GM19438 (cell line): ENCODE results near the gene ZMAT5.

Source experiments
- ATAC-seq: cut with Tn5 transposase; IDR thresholded peaks from one replicate; pipeline ENCODE4 v1.9.1; 2021; ENCODE audit warnings: low read depth; ENCODE audit not compliant: unreplicated experiment

ZMAT5 gene

DNA sequence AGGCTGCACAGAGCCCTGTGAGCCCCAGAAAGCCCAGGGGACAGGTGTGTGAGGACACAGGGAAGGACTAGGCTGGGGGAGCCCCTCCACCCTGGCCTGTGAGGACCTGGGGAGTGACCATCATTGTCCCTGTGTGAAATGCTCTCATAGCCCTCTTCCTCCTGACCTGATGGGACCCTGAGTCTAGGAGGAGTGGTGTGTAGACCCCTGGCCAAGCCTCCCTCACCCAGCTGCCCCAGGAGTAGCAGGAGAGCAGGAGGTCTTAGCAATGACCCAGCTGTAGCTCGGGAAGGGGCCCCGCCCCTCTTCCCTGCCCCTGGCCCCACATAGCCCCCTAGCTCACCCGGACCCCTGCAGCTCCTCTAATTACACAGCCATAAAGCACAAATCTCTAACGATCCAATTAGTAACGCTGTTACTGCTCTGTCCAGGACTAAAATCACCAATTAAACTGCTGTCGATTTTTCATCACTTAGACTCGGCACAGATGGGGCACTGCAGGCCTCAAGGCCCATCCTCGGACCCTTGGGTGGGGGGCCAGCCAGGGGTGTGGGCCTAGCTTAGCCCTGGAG, 53.6 kb downstream of the ZMAT5 start:
- no peak for ATAC-seq

DNA sequence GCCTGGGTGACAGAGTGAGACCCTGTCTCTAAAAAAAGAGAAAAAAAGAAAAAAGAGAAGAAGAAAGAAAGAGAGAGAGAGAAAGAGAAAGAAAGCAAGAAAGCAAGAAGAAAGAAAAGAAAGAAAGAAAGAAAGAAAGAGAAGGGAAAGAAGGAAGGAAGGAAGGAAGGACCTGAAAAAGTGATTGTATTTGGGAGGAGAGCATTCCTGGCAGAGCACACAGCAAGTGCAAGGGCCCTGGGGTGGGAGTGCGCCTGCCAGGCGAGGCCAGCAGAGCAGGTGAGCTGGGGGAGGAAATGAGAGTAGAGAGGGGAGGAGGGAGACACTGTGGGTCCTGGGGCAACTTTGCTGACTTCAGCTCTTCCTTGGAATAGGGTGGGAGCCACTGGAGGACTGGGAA, 54.7 kb downstream of the ZMAT5 start:
- ATAC-seq: no peak

DNA sequence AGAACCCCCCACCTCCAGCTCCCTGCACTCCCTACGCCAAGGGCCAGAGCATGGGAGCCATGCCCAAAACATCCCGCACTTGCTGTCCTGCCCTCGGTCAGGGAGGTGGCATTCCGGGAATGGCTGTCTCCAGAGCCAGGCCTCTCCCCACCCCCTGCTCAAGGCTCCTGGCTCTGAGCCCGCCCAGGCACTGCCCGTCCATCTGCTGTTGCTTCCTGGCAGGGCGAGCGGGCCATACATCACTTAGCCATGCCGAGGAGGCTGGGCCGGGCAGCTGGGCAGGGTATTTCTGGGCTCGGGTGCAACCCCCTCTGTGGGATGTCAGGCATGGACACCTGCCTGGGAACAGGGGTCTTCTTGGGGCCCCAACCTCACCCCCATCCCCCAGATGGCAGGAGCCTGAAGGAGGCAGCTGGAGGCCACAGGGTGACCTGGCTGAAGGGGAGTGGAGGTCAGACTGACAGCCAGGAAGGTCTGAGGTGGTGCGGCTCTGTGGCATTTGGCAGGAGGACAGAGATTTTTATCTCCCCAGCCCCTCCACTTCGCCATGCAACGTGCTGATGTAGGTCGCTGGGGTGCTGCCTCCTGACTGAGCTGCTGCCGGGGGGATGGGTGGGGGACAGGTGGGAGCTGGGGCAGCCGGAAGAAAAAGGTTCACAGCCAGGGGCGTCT, 55.7 kb downstream of the ZMAT5 start:
- no peak for ATAC-seq

DNA sequence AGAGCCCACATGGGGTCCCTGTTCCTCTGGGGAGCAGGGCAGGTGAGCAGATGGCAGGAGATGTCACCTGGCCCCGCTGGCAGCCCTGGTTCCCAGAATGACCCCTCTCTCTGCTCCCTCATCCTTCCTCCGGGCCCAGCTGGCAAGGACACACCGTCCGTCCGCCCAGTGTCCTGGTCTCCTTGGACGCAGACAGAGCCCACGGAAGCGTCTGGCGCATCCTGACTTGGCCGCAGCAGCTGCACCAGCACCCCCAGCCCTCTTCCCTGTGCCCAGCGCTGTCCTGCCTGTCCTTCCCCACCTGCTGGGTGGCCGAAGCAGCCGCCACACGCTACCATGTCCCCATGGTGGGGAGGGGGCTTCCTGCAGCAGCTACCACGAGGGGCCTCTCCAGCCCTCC, 56.6 kb downstream of the ZMAT5 start:
- no peak for ATAC-seq

DNA sequence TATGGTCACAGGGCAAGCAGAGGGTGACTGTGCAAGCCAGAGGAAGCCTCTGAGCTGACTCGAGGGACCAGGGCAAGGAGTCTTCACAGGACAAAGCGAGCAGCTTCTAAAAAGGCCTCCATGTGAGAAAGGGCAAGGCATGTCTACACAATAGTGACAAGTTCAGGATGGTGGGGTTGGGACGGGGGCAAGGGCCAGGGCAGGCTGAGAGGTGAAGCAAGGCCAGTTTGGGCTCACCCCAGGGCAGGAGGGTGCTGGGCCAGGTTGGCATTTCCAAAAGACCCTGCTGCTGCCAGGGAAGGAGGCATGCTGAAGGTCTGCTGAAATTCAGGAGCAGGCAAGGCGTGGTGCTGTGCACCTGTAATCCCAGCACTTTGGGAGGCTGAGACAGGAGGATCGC, 59.3 kb downstream of the ZMAT5 start:
- ATAC-seq: no peak

DNA sequence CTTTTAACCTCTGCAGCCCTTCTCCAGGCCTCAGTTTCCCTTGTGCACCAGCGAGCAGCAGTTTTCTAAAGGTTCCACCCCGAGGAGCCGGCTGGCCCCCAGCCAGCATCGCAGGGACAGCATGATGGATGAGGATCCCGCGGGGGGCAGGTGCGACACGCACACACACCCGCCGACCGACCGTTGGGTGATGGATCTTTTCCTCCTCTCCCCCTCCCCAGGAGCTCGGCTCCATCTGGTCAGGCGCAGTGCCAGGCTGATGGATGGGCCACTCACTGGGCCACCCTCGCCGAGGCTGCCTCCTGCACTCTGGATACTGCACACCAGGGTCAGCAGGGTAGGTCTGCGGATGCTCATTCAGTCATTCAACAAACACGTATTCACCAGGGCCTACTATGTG, 59.8 kb downstream of the ZMAT5 start:
- no peak for ATAC-seq

DNA sequence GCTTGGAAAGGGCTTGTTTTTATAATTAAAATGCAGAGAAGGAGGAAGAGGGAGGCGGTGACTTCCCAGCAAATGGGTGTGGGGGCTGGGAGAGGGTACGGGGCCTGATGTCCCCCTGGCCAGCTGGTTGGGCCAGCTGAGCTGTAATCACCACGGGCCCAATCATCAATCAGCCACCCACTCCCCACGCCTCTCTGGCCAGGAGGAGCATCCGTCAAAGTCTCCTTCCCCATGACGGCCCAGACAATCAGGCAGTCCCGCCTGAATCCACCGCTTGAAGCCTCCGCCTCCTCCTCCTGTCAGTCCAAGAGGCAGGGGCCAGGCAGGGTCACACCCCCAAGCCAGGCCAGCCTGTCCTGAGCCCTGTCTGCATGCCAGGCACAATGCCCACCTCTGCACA, 60.3 kb downstream of the ZMAT5 start:
- ATAC-seq: no peak

DNA sequence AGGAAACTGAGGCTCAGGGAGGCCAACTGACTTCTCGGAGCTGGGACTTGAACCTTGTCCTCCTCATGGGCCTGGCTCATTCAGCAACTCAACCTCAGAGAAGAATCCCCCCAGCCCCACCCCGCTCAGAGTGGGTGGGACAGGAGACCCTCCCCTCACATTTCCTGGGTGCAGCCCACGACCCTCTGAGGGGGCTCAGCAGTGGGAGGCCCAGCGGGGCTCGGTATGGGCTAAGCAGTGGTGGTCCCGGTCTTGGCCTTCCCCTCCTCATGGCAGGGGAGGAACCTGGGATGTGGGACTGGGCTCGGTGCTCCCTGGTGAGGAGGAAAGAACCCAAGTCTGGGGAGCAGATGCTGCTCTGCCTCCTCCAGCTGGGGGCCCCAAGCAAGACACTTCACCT, 61.2 kb downstream of the ZMAT5 start:
- ATAC-seq: no peak

DNA sequence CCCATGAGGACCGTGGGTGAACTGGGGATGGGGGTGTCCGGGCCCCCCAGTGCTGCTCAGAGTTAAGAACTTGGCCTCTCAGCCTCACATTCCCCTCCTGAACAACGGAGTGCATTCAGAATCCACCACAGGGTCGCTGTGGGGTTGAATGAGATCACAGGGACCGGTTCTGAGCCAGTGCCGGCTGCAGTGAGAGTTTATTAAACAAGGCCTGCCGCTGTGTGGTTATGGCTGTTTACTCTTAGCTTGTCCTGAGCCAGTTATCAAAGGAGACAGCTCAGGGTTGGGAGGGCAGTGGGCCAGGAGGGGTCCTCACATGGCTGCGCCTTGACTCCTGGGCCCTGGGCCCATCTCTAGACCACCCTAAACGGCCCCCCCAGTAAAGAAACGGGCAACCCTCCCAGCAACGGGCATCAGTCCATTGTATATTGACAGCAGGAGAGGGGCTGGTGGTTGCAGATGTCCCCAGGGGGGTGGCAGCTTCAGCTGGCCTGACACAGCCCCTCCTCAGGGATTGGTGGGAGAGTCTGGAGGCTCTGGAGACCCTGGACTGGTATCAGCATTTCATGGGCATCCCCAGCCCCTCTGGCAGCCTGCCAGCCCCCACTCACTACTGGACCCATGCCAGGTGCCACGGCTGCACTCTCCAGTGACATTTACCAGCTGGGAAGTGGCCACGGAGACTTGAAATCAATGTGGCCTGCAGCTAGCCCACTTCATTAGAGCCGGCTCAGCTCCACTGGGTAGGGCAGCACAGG, 62.1 kb downstream of the ZMAT5 start:
- no peak for ATAC-seq

DNA sequence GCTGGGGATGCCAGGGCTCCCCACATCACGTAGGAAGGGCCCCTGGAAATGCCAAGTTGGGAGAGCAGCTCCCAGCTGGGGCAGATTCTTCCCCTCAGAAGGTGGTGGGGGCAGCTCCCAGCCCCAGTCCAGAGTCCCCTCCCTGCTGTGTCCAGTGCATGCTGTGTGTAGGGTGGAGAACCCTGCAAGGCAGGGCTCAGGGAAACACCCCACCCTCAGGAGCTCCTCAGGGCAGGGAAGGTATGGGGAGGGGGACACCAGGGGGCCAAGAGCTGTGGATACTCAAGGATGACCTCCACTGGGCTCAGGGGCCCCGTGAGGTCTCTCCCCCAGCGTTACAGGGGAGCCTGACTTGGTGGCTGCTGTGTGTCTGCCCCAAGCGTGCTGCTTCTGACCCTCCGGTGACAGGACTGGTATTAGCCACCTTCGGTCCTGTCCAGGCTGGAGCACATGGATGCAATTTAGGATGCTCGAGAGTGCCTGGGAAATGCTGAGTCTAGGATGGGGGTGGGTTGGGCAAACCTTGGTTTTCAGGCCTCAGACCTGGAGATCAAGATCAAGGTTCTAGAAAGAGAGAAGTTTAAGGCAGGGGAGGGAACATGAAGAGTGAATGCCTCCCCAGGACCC, 63.1 kb downstream of the ZMAT5 start:
- ATAC-seq: no peak

DNA sequence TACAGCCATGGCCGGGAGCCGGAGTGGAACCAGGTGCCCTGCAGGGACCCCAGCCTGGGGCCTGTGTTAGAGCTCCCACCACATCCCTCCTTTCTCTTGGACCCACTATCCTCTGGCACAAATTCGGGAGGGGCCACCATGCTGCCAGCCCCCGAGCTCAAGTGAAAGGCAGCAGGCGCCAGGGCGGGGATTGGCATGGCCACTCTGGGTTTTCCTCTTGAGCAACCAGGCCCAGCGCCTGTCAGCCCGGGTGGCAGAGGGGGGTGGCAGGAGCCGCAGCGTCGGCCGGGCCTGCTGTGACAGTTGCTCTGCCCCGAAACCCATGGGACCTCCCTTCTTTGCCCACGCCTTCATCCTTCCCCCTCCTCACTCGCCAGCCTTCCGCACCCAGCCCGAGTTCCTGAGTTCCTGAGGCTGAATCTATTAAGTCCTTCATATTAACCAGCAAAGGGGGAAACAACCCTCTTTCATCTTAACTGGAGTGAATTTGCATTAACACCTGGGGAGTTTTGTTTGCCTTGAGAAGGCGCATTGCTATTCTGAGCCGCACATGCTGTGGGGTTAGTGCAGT, 63.8 kb downstream of the ZMAT5 start:
- ATAC-seq: no peak

DNA sequence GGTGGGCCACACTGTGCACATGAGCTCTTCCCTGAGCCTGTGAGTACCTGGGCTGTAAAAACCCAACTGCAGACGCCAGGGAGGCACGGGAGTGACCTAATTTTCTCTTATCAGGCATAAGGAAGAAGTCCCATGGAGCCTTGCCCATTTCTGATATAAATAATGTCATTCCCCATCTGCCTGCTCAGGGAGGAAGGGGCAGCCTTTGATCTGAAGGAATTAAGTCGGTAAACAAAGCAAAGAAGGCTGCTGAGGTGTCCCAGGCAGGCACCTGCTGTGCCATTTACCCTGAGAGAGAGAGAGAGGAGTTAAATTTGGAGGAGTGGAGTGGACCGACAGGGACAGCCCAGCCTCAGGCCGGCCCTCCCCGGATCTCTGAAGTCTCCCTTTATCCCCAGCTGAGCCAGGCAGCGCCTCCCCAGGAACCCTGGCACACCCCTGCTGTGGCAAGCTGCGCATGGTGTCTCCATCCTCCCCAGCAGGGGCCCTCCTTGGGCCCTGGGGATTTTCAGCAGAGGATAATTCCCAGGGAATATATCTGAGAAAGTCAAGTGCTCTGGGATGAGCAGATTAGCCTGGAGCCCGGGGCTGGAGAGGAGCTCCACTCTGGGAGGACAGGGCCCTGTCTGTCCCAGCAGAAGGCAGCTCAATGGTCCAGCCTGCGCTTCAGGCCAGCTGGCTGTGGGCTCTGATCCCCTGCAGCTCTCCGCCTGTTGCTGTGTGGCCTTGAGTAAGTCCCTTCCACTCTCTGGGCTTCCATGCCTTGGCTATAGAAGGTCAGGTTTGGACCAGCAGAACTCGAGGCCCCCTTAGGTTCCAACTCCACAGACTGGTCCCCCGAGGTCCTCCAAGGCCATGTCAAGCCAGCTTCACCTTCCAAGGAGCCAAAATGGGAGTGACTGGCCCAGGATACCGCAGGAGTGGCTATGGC, 64.5 kb downstream of the ZMAT5 start:
- ATAC-seq: no peak

DNA sequence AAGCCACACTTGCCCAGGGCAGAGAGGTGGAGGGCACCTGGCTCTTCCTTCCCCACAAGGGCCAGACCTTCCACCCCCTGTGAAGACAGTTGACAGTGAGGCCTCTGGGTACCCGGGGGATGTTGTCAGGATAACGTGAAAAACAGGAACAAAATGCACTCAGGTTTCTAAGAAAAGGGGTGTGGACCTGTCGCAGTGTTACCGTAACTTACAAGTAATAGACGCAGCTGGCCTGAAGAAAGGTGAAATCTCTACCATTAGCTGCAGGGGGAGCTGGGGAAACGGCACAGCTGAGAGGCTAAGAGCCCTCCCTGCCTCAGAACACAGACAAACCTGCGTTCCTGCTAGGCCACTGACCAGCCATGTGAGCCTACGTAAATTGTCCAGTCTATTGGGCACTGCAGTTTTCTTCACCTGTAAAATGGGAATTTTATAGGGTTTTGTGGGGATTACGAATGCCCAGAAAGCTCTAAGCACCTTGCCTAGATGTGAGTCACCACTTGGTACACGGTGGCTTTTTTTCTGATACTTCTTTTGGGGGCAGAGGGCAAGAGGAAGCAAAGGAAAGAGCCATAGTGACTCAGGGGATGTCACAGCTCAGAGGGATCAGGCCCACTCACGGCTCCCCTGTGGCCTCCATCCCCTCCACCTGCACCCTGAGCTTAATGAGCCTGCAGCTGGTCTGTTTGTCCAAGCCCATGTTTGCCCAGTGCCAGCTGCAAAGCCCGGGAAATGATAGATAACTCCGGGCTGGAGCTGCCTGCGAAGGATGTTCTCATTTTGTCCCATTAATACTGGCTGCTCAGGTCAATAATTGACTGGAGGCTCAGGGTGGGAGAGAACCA, 65.4 kb downstream of the ZMAT5 start:
- ATAC-seq: no peak

DNA sequence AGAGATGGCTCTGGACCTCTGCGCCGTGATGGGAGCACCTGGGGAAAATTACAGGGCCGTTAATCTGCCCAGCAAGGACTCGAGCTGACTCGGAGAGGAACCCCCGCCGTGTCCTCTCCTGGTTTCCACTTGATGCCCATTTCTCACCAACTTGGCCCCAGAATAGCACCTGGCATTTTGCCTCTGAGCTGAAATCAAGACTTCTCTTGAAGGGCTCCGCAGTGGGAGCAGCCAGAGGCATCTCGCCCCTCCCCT, 66.0 kb downstream of the ZMAT5 start:
- ATAC-seq: no peak

DNA sequence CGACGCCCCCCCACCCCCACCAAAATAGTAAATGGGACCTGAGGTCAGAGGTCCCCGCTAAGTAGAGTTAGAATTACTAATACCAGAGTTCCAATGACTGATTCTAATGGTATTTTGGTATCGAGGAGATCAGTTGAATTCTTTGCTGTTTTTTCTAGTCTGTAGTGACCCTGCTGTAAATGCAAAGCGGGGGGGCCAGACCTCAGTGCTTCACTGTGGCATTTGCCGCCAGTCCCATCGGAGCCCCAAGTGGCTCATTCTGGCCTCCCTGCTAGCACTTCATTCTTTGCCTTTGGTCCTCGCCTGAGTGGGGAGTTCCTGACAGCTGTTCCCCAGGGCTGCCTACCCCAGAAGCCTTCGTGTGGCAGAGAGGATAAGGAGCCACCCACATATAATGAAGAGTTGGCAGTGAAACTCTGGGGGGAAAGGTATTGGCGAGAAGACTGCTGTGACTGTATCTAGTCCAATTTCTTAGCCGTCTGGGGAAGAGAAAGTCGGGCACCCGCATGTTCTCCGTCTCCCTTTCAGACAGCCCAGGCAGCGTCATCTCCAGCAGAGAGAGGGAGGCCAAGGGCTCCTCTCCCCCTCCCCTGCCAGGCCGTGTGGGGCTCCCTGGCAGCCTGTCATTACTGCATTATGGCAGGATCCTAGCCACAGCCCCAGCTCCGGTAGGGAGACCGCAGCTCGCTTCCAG, 66.5 kb downstream of the ZMAT5 start:
- ATAC-seq: no peak

DNA sequence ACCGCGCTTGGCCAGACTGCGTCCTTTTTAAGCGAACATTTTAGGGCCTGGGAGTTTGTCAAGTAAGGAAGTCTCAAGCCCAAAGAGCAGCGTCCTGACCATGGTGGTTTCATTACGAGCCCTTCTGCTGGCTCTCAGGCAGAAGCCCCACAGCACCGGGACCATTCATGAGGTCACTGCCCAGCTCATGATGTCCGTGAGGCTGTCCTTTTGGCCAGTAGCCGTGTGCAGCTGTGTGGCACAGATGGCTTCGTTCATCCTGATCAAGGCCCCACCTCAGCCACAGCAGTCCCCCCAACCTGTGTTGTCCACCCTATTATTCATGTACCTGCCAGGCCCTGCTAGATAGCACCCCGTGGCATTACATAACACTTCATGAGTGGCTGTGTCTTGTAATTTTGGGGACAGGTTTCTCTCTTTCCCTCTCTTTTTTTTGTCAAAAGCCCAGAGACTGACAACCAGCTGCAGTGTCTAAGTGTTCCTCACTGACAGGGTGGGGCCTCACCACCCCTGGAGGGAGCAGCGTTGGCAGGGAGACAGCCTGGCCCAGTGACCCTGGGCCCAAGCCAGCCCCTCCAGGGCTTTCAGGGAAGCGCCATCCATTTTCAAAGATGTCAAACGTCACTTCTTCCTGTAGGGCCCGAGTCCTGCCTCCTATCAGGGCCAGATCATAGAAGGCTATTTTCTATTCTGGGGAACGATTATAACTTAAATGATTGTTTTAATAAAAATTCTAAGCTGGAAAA, 68.8 kb downstream of the ZMAT5 start:
- no peak for ATAC-seq

DNA sequence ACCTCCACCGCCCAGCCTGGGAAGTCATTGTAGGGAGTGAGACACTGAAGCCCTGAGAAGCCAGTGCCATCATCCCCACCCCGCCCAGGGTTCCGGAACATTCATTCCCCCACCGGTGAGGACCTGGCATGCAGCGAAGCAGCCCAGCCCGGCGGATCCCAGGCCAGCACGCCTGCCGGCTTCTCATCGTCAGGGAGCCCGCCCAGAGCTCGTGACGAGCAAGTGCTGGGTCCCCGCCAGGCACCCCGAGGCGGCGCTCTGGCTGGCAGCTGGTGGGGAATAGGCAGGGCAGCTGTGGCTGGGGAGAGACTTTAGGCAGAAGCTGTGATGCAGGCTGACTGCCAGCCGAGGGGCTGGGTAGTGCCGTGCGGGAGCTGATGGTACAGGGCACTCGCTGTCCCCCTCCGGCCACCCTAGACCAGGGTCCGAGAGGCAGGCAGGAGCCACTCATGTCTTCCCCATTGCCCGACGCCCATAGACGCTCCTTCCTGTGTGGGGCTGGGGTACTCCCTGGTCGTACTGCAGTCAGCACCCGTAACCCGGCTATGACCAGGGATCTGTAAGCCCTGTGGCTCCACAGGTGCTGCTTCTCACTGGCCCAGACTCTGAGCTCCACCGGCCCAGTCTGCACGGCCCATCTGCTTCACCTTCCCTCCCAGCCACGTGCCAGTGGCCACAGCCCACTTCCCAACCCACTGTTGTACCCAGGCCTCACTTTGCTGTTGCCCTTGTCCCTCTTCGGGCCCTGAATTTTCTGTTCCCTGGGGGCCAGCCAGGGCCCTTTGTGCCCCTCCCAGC, 71.5 kb downstream of the ZMAT5 start:
- ATAC-seq: no peak

DNA sequence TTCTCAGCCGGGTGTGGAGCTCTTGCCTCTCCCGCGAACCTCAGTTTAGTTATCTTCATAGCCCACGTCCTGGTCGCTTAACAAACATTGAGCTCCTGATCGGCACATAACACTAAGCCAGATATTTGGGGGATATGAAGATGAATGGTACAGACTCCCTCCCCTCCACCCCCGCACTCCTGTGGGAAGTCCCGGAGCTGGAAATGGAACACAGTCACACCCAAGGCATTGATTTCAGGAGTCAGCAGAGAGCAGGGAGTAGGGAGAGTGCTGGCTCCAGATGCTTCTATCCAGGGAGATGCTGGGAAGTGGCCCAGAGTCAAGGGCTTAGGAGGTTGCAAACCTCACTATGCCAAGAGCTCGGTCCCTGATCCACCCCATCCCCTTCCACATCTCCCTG, 73.1 kb downstream of the ZMAT5 start:
- no peak for ATAC-seq
